Right forelimb (tissue), 1 donor: ENCODE results near the gene GABPB1.

Experiments
- DNase-seq: peaks from one replicate; pipeline ENCODE4 v3.0.0-alpha.2; 2018

GABPB1 gene

GRCh38 chr15:50275091-50275490, 79.9 kb downstream of the GABPB1 start:
- no peak for DNase-seq

GRCh38 chr15:50267577-50267976, 87.4 kb downstream of the GABPB1 start:
- DNase-seq = no peak

GRCh38 chr15:50265620-50266019, 89.4 kb downstream of the GABPB1 start, which contains the start of gene HDC:
Gene HDC (minus strand): TSS chr15:50265726. CDS start chr15:50265623, 103 bp downstream.
- no peak for DNase-seq

GRCh38 chr15:50262533-50262932, 92.5 kb downstream of the GABPB1 start:
- no peak for DNase-seq

- DNase-seq = no peak
Observed at GRCh38 chr15:50261981-50262380, 93.0 kb downstream of the GABPB1 start.

- no peak for DNase-seq
Observed at GRCh38 chr15:50260969-50261496, 94.0 kb downstream of the GABPB1 start.

GRCh38 chr15:50259276-50259675, 95.7 kb downstream of the GABPB1 start:
- no peak for DNase-seq

GRCh38 chr15:50257924-50258323, 97.1 kb downstream of the GABPB1 start:
- DNase-seq = no peak

- DNase-seq = no peak
Observed at GRCh38 chr15:50257332-50257731, 97.7 kb downstream of the GABPB1 start.

- DNase-seq = no peak
Observed at GRCh38 chr15:50256188-50257041, 98.6 kb downstream of the GABPB1 start.

GRCh38 chr15:50252556-50252955, 102.4 kb downstream of the GABPB1 start:
- no peak for DNase-seq

GRCh38 chr15:50251638-50252182, 103.3 kb downstream of the GABPB1 start:
- DNase-seq = no peak

- no peak for DNase-seq
Observed at GRCh38 chr15:50250760-50251394, 104.1 kb downstream of the GABPB1 start.

GRCh38 chr15:50249704-50250103, 105.3 kb downstream of the GABPB1 start:
- DNase-seq = no peak

GRCh38 chr15:50248994-50249582, 105.9 kb downstream of the GABPB1 start:
- DNase-seq = no peak

- DNase-seq = no peak
Observed at GRCh38 chr15:50247819-50248655, 107.0 kb downstream of the GABPB1 start.

- no peak for DNase-seq
Observed at GRCh38 chr15:50246631-50247030, 108.4 kb downstream of the GABPB1 start.

- DNase-seq = no peak
Observed at GRCh38 chr15:50244959-50245624, 109.9 kb downstream of the GABPB1 start.

- no peak for DNase-seq
Observed at GRCh38 chr15:50244153-50244552, 110.8 kb downstream of the GABPB1 start.

GRCh38 chr15:50241684-50242450, 113.1 kb downstream of the GABPB1 start:
- no peak for DNase-seq

GRCh38 chr15:50238255-50238654, 116.7 kb downstream of the GABPB1 start:
- no peak for DNase-seq
